Measurements from ENCODE around the gene GDF9. TPM values are rescaled to one million over a fixed set of nuclear protein-coding genes. Genes with fewer than 3 reads are reported as not detected.

Gene GDF9
- total RNA-seq, 1 donor from 2014 or later = 0.26 TPM

GRCh38 chr5:132836852-132837251 lies 29.4 kb downstream of the GDF9 start:
- no peak for TF ChIP-seq CTCF (IDR thresholded peaks at IDR 0.05; ENCODE audit: insufficient read depth, low read length, severe bottlenecking)

GRCh38 chr5:132834057-132834456 lies 32.2 kb downstream of the GDF9 start:
- Histone ChIP-seq H3K27me3 (ENCODE audit: control insufficient read depth, insufficient read depth, low read length) (no peaks in the 10 kb centered on the region), H3K4me3 (ENCODE audit: low read depth, low read length) (no peak overlapping the region), H3K36me3 (ENCODE audit: control insufficient read depth, insufficient read depth, low read length) (no peaks in the 10 kb centered on the region)
- FAIRE-seq = no peak
- TF ChIP-seq CTCF (IDR thresholded peaks at IDR 0.05; ENCODE audit: insufficient read depth, low read length, severe bottlenecking) = no peak
- no peak for DNase-seq (ENCODE audit: low read depth)

More at GRCh38 chr5:132836852-132837251, 29.4 kb downstream of the GDF9 start:
- no peaks in the 10 kb centered on the region for H3K36me3 ChIP-seq (ENCODE audit: control insufficient read depth, insufficient read depth, low read length)
- no peak for DNase-seq (ENCODE audit: low read depth)
- H3K4me3 ChIP-seq (ENCODE audit: low read depth, low read length) = no peak overlapping the region
- FAIRE-seq = no peak
- no peaks in the 10 kb centered on the region for H3K27me3 ChIP-seq (ENCODE audit: control insufficient read depth, insufficient read depth, low read length)

- H3K36me3 ChIP-seq (ENCODE audit: control insufficient read depth, insufficient read depth, low read length) = no peaks in the 10 kb centered on the region
- DNase-seq (ENCODE audit: low read depth) = no peak
- H3K27me3 ChIP-seq (ENCODE audit: control insufficient read depth, insufficient read depth, low read length) = no peaks in the 10 kb centered on the region
- no peak for TF ChIP-seq CTCF (IDR thresholded peaks at IDR 0.05; ENCODE audit: insufficient read depth, low read length, severe bottlenecking)
- no peak for FAIRE-seq
- H3K4me3 ChIP-seq (ENCODE audit: low read depth, low read length) = no peak overlapping the region
These were observed 33.7 kb downstream of the GDF9 start for GRCh38 chr5:132832612-132833011.

- Histone ChIP-seq H3K4me3 (ENCODE audit: low read depth, low read length) (peak overlapping the region; percentile 53), H3K36me3 (ENCODE audit: control insufficient read depth, insufficient read depth, low read length) (no peaks in the 10 kb centered on the region), H3K27me3 (ENCODE audit: control insufficient read depth, insufficient read depth, low read length) (no peaks in the 10 kb centered on the region)
- FAIRE-seq (no peak), DNase-seq (ENCODE audit: low read depth) (no peak)
- TF ChIP-seq CTCF (IDR thresholded peaks at IDR 0.05; ENCODE audit: insufficient read depth, low read length, severe bottlenecking) = no peak
These were observed 35.0 kb downstream of the GDF9 start for GRCh38 chr5:132831095-132831860.

GRCh38 chr5:132830436-132831094 lies 35.7 kb downstream of the GDF9 start, which contains the start of gene SHROOM1:
TSS of gene SHROOM1 (minus strand) at chr5:132830647. CDS start at chr5:132826140, 4,507 bp downstream.
- no peak for TF ChIP-seq CTCF (IDR thresholded peaks at IDR 0.05; ENCODE audit: insufficient read depth, low read length, severe bottlenecking)
- no peak for FAIRE-seq
- no peaks in the 10 kb centered on the region for H3K36me3 ChIP-seq (ENCODE audit: control insufficient read depth, insufficient read depth, low read length)
- H3K27me3 ChIP-seq (ENCODE audit: control insufficient read depth, insufficient read depth, low read length) = no peaks in the 10 kb centered on the region
- no peak for DNase-seq (ENCODE audit: low read depth)
- peak within 1 kb of the TSS; percentile 53 for H3K4me3 ChIP-seq (ENCODE audit: low read depth, low read length)
